ENCODE measurements around the gene MLLT3.

DNA sequence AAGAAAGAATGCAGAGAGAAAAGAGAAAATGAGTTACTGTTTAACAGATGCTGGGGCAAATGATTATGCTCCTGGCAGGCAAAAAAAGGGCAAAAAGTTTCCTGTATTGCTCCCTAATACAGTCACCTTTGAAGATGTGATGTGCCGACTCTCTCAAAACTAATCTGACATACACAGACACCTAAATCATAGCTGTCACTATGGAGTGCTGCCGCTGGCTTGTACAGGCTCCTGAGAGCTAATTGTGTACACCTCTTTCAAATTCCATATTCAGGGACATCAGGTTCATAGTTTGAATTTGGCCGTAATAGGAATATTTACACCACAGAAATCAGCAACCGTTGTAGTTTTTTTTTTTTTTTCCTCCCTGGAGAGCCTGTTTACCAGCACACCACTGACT, 49.3 kb upstream of the MLLT3 start:
- TF ChIP-seq TMF1 (CRISPR knock-in tag; IDR thresholded peaks at IDR 0.05; ENCODE audit: low read depth) (no peak), ZNF24 (IDR thresholded peaks at IDR 0.05) (no peak), SP1 (IDR thresholded peaks at IDR 0.05) (no peak), SP1 (CRISPR knock-in tag; IDR thresholded peaks at IDR 0.05) (no peak)
- TF ChIP-seq, protein P1, sequence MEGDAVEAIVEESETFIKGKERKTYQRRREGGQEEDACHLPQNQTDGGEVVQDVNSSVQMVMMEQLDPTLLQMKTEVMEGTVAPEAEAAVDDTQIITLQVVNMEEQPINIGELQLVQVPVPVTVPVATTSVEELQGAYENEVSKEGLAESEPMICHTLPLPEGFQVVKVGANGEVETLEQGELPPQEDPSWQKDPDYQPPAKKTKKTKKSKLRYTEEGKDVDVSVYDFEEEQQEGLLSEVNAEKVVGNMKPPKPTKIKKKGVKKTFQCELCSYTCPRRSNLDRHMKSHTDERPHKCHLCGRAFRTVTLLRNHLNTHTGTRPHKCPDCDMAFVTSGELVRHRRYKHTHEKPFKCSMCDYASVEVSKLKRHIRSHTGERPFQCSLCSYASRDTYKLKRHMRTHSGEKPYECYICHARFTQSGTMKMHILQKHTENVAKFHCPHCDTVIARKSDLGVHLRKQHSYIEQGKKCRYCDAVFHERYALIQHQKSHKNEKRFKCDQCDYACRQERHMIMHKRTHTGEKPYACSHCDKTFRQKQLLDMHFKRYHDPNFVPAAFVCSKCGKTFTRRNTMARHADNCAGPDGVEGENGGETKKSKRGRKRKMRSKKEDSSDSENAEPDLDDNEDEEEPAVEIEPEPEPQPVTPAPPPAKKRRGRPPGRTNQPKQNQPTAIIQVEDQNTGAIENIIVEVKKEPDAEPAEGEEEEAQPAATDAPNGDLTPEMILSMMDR (CRISPR knock-in tag; IDR thresholded peaks at IDR 0.05): no peak
- TF ChIP-seq, protein P2, sequence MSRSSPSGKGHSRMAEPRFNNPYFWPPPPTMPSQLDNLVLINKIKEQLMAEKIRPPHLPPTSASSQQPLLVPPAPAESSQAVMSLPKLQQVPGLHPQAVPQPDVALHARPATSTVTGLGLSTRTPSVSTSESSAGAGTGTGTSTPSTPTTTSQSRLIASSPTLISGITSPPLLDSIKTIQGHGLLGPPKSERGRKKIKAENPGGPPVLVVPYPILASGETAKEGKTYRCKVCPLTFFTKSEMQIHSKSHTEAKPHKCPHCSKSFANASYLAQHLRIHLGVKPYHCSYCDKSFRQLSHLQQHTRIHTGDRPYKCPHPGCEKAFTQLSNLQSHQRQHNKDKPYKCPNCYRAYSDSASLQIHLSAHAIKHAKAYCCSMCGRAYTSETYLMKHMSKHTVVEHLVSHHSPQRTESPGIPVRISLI (CRISPR knock-in tag; IDR thresholded peaks at IDR 0.05; ENCODE audit: borderline replicate concordance): no peak

Measured in HepG2 (cell line).